T-helper 1 cell treated with Interleukin-12 subunit alpha and Interleukin-12 subunit beta and Interleukin-4 antibody, amounts not matched to agents 30 ng/mL and 1 ng/mL, for 36 hours (primary cell): ENCODE measurements around the gene NEURL1. TPM values are rescaled to one million over a fixed set of nuclear protein-coding genes. Genes with fewer than 3 reads are reported as not detected.
"Not testable (repeated sequence)": the region's sequence is repeated elsewhere in the genome, so short reads cannot be mapped to it uniquely, and the experiment has no call there.

ENCODE experiments used
- intact Hi-C: fragments of 100-400 bp; cut with micrococcal nuclease; formaldehyde crosslinking; loops from one replicate; pipeline ENCODE4 v1.15.1; 2024
- total RNA-seq: library from RNA; stranded (reverse); gene quantifications from 2 replicates; pipeline ENCODE4 v1.2.3, GENCODE V29; 2022

NEURL1 gene
- total RNA-seq, 1 donor from 2014 or later: 2.2 TPM

DNA sequence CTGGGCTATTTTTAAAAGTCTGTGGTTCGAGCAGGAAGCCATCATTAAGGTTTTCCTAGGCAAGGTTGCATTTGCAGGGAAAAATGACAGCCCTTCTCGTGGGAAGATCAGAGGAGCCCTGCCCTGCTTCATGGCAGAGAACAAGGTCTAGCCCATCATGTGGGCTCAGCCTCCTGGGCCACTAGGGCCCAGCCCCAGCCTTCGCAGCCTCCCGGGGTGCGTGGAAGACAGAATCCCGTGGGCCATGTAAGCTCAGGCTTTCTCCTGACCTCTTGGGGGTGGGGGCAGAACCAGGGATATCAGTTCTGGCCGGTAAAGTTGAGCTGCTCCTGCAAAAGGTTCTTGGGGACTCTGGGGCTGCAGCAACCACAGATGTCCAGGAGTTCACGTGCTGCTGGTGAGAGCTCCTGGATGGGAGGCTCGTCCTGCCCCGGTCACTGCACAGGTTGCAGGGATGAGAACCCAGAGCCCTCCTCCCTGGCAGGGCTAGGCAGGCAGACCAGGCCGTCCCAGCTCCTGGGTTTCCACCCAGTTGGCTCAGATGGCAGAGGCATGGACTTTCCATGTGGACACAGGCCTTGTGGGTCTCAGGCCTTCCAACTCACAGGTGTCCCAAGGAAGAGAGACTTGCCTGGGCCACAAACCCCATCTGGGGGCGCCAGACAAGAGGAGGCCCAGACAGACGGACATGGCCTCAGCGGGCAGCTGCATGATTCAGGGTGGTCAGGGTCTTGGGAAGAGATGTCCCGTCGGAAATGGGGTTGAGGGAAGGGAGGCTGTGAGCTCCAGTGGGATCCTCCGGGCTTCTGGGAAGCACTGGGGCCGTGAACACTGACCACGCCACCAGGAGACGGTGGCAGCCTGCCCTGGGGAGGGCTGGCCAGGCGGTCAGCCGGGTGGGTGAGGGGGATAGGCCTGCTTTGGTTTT is 126.2 kb downstream of the NEURL1 start:
- intact Hi-C loops: no loop called here

DNA sequence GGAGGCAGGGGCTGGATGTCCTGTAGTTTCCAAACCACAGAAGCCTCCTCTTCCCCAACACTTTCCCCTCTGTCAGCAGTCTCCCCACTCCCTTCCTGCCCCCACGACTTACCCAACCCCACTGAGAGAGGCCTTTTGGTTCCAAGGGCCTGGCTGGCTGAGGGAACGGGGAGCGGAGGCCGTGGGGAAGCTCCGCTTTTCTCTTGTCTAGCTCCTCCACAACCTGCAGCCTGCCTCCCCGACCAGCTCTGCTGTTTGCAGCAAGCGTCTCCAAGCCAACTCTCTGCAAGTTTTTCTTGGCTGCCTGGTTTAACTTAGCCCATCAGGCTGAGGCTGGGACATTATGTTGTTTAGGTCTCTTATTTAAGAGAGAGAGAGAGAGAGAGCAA is 126.8 kb downstream of the NEURL1 start:
- intact Hi-C loops: no loop called here

DNA sequence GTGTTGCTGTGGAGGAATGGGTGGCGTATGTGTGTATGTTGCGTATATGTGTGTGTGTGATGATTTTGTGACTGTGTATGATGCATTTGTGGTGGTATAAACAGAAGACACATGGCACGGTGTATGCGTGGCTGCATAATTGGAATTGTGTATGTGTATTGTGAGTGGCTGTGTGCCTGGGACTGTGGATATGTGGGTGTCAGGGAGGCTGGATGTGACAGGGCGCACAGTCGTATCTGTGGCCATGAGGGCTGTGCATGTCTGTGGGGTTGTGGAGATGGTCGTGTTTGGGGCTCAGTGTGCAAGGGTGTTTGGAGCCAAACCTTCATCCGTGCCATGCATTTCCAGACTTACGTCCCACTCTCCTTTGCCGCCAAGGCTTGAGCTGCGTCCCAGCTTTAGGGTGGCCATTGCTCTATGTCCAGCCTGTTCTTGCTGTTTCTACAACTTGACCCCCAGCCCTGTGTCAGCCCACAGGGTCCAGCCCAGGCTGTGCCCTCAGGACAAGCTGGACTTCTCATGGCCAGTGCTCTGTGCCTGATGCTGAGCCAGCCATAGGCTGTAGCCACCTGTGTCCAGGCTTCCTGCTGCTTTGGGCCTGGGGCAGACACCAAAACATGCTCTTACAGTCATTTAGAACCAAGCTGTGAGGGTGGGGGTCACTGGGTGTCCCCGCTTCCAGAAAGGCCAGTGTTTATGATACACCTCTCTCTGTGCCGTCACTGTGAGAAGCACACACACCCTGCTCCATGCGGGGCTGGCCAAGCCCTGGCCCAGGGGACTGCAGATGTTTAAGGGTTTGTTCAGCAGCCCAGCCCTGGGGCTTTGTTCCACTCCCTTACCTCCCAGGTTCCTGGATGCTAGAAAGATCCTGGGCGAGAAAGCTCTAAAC is 127.6 kb downstream of the NEURL1 start:
- intact Hi-C loops: no loop called here

- intact Hi-C loops: no loop called here
Observed at GRCh38 chr10:103621783-103622125, 128.2 kb downstream of the NEURL1 start.

DNA sequence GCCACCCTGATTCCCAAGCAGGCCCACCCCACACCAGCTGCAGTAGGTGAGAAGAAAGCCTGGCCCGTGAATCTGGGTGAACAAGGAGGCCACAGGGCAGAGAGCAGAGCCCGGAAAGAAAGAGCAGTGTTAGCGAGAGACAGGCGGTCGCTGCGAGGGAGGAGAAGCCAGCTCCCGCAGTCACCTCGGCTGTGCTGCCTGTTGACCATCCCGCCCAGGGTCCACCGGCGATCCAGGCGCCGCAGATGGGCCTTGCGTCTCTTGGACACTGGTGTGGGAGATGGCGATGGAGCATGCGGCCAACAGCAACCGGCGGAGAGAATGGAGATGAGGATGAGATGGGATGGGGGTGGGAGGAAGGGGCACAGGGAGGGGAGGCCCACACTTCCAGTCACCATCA is 128.8 kb downstream of the NEURL1 start:
- intact Hi-C loops: no loop called here

GRCh38 chr10:103622935-103623574 is 129.6 kb downstream of the NEURL1 start:
- intact Hi-C loops: no loop called here

DNA sequence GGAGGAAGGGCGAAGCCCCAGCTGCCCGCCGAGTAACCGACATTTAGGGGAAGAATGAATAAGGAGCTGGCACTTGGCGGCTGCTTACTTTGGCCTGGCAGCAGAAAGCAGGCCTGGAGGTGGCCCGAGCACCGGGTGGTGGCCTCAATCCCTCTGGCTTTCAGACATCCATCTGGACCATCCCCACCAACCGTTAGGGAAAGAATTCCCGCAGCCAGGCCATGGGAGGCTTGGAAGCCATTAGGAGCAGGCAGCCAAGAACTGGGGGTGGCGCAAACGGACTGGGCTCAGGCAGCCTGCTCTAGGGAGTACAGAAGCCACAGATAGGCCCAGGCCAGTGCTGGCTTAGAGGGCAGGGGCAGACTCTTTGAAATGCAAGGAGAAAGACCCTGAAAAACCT is 132.7 kb downstream of the NEURL1 start:
- intact Hi-C loops: no loop called here

DNA sequence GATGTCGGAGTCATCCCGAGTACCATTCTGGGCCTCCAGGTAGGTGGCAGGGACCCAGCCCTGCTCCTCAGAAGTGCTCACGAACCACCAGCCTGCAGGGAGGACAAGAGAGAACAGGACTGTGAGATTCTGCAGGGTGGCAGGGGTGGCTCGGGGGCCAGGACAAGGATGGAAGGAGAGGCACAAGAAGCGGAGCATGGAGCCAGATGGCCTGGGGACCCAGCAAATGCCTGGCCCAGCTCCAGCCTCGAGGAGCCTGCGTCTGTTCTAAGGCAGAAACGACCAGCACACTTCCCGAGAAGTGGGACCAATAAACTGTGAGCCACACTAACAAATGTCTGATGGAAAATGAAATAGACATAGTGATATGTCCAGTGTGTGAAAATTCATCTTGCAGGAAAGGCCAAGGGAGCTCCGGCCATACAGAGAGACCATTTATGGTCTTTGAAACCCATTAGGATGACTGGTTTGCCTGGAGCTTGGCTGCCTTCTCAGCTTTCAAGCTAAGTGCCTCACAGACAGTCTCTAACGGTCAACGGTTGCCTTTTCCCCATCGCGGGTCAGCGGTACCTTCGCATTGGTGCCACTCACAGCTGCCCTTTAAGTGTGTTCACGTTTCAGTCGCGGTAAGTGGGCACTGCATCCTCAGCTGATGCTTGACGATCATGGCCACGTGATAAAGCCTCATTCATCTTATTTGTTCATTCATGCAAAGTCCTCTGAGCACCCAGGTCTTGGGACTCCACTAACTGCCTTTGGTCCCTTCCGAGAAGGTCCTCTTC is 133.8 kb downstream of the NEURL1 start:
- intact Hi-C loops: no loop called here

DNA sequence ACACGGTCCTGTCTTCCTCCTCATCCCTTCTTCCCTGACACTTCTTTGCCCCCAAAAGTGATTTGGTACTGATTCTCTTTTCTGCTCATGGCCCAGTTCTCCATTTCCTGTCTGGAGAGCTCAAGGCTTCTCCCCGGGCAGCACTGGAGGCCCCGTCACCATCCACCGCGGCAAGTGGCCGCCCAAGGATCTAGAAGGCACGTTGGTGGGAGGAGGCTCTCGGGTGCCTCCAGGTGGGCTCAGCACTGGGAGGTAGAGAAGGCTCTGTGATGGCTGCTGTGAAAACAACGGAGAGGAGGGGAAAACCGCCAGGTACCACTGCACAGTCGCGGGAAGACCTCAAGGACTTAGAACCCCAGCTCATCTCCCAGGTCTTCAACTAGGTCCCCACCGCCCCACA is 134.4 kb downstream of the NEURL1 start:
- intact Hi-C loops: no loop called here

- intact Hi-C loops: no loop called here
Observed at GRCh38 chr10:103629581-103629980, 136.1 kb downstream of the NEURL1 start.

- intact Hi-C loops: no loop called here
Observed at GRCh38 chr10:103630156-103630555, 136.7 kb downstream of the NEURL1 start.

DNA sequence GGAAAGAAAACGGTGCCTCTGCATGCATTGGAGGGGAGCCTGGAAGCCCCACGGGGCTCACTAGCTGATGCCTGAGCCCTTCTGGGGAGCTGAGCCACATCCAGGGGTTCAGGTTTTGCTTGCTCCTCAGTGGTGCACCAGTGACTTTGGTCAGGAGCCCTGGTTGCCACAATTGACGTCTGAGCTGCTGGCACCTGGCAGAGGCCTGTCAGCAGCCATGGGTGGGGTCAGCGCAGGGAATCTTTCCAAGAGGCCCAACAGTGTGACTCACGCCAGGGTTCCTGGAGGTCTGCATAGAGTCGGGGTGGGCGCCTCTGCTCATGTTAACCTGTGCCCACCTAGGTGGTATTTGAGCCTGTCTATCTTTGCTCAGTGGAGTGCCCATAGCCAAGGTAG is 138.7 kb downstream of the NEURL1 start:
- intact Hi-C loops: no loop called here

DNA sequence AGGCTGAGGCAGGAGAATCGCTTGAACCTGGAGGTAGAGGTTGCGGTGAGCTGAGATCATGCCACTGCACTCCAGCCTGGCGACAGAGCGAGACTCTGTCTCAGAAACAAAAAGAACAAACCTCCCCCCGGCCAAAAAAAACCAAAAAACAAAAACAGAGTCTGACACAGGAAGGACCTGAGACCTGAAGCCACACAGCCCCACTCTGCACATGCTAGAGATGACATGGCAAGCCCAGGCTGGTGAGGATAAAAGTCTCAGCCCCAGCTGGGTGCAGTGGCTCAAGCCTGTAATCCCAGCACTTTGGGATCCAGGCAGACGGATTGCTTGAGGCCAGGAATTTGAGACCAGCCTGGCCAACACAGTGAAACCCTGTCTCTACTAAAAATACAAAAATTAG is 139.4 kb downstream of the NEURL1 start:
- intact Hi-C loops: not testable (repeated sequence)

DNA sequence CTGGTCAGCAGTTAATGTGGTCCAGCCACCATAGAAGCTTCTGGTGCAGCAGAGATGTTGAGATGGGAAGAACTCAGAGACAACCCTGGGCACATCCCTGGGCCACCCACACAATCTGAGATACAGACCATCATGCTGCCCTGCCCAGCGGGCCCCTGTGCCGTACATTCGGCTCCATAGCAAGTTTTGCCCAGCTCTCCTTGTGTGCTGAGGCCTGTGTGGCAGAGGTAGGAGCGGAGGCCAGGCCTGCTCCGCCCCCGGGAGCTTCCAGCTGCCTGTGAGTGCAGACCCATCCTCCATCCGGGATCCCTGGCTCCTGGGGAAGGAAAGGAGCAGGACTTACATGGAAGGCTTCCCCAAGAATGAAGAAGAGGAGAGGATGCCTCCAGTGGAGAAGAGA is 140.3 kb downstream of the NEURL1 start:
- intact Hi-C loops: no loop called here

GRCh38 chr10:103635580-103635979 is 142.1 kb downstream of the NEURL1 start:
- intact Hi-C loops: no loop called here

GRCh38 chr10:103636492-103636891 is 143.0 kb downstream of the NEURL1 start:
- intact Hi-C loops: no loop called here

DNA sequence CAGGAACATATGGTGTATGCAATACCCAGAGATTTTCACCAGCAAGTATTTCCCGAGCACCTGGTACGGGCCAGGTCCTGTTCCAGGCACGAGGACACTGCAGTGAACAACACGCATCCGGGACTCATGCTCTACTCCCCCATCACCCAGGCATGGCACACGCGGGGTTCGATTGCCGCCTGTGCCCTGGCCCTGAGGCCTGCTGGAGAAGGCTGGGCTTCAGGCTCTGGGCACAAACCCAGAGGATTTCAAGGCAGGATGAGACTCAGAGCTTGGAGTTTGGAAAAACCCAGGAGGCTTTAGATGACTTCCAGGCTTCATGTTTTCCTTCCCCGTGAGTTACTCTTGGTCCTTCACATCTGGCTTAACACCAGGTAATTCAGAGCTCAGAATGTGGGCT is 143.5 kb downstream of the NEURL1 start:
- intact Hi-C loops: no loop called here

GRCh38 chr10:103637927-103638557 is 144.5 kb downstream of the NEURL1 start:
- intact Hi-C loops: no loop called here

- intact Hi-C loops: no loop called here
Observed at GRCh38 chr10:103638948-103639347, 145.4 kb downstream of the NEURL1 start.

DNA sequence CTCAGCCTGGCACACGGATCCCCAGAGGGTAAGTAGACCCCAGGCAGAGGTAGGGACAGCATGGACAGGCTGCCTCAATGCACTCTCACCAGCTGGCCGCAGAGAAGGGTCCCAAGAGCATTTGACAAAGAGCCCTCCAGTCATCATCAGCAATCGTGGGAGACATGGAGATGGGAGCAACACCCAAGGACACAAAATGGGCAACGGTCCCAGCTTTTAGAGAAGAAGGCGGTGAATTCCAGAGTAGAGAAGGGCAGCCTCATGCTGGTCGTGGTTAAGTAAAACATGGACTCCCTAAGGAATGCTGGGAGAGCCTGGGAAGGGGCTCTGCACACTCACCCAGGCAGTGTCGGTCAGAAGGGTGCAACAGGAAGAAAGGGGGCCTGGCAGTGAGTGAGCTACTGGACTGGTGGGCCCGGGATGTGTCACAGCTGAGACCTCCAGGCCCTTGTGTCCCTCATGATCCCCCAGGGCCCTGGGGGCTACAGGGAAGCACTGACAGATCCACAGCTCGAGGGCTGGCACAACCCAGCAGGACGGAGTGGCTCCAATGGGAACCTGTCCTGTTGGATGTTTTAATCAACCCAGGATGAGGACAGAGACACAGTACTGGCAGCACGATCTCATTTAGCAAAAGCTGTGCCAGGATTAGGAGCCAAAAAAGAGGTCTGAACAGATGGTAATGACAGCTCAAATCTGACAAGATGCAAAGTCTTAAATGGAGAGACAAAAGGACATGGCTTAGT is 147.1 kb downstream of the NEURL1 start:
- intact Hi-C loops: no loop called here
